Neural progenitor cell (in vitro differentiated cells): ENCODE data around the gene FXYD4. TPM values are rescaled to one million over a fixed set of nuclear protein-coding genes. Genes with fewer than 3 reads are reported as not detected.

ENCODE experiments used
- DNase-seq: peaks from one replicate; pipeline ENCODE4 v3.0.0-alpha.2; 2016; ENCODE audit warnings: low spot score
- H2AFZ ChIP-seq: fragments of 200-600 bp; sonication (generic); replicated peaks from 2 replicates; pipeline ENCODE4 v1.6.1; 2016; ENCODE audit warnings: antibody characterized with exemption
- H3F3A ChIP-seq: fragments of 200-600 bp; sonication (generic); 2 replicates; pipeline ENCODE4 v1.6.1; 2016; ENCODE audit warnings: antibody characterized with exemption, low read depth
- H3K27ac ChIP-seq: fragments of 200-600 bp; sonication (generic); 2 replicates; pipeline ENCODE4 v1.5.1; 2016; ENCODE audit warnings: mild to moderate bottlenecking
- H3K27me3 ChIP-seq: fragments of 200-600 bp; sonication (generic); 2 replicates; pipeline ENCODE4 v1.6.1; 2016; ENCODE audit warnings: mild to moderate bottlenecking, moderate library complexity
- H3K36me3 ChIP-seq: fragments of 200-600 bp; sonication (generic); 2 replicates; pipeline ENCODE4 v1.5.1; 2016
- H3K4me1 ChIP-seq: fragments of 200-600 bp; sonication (generic); 2 replicates; pipeline ENCODE4 v1.6.1; 2016; ENCODE audit warnings: mixed run types
- H3K4me2 ChIP-seq: fragments of 200-600 bp; sonication (generic); 2 replicates; pipeline ENCODE4 v1.6.1; 2016
- H3K4me3 ChIP-seq: fragments of 200-600 bp; sonication (generic); 2 replicates; pipeline ENCODE4 v1.5.1; 2016
- H3K79me2 ChIP-seq: fragments of 200-600 bp; sonication (generic); 2 replicates; pipeline ENCODE4 v1.6.1; 2016; ENCODE audit warnings: low read depth
- H3K9ac ChIP-seq: fragments of 200-600 bp; sonication (generic); 2 replicates; pipeline ENCODE4 v1.6.1; 2016
- H3K9me3 ChIP-seq: fragments of 200-600 bp; sonication (generic); 2 replicates; pipeline ENCODE4 v1.5.1; 2016; ENCODE audit warnings: low read depth
- H4K20me1 ChIP-seq: fragments of 200-600 bp; sonication (generic); 2 replicates; pipeline ENCODE4 v1.6.1; 2016; ENCODE audit warnings: low read depth
- H3K27ac Mint-ChIP-seq: 3 replicates; pipeline ENCODE4 v1.8.0; 2021; ENCODE audit warnings: mixed read lengths
- H3K27me3 Mint-ChIP-seq: 2 replicates; pipeline ENCODE4 v1.8.0; 2022; ENCODE audit warnings: low read depth, mild to moderate bottlenecking, inconsistent platforms, moderate library complexity, mixed read lengths; ENCODE audit not compliant: insufficient read depth
- H3K36me3 Mint-ChIP-seq: 3 replicates; pipeline ENCODE4 v1.8.0; 2021; ENCODE audit warnings: mixed read lengths
- H3K4me1 Mint-ChIP-seq: 3 replicates; pipeline ENCODE4 v1.8.0; 2021; ENCODE audit warnings: mixed read lengths
- H3K4me3 Mint-ChIP-seq: 3 replicates; pipeline ENCODE4 v1.8.0; 2021; ENCODE audit warnings: mild to moderate bottlenecking, moderate library complexity, mixed read lengths
- H3K9me3 Mint-ChIP-seq: 3 replicates; pipeline ENCODE4 v1.8.0; 2020; ENCODE audit warnings: mixed read lengths
- CTCF ChIP-seq: fragments of 200-600 bp; sonication (generic); IDR thresholded peaks from 2 replicates; pipeline ENCODE4 v1.5.1; 2017; ENCODE audit warnings: antibody characterized with exemption, mild to moderate bottlenecking
- EZH2 ChIP-seq: fragments of 200-600 bp; sonication (generic); IDR thresholded peaks from 2 replicates; pipeline ENCODE4 v1.6.1; 2017; ENCODE audit warnings: antibody characterized with exemption, mild to moderate bottlenecking, moderate library complexity
- EZH2phosphoT487 ChIP-seq: fragments of 200-600 bp; sonication (generic); IDR thresholded peaks from 2 replicates; pipeline ENCODE4 v1.6.1; 2017; ENCODE audit warnings: antibody characterized with exemption
- total RNA-seq: library from RNA; depleted of rRNA; stranded (reverse); fragments of >200 nt; gene quantifications from 2 replicates; pipeline ENCODE4 v1.2.3, GENCODE V29; 2015; ENCODE audit warnings: low replicate concordance

Gene FXYD4
- total RNA-seq, 1 donor from 2014 or later: not detected

GRCh38 chr10:43408710-43409384 lies 37.4 kb downstream of the FXYD4 start, which contains the start of gene HNRNPF:
Gene HNRNPF, minus strand, starts transcription at chr10:43409186. Its CDS starts 21,302 bp downstream, at chr10:43387884.
- Histone ChIP-seq H3K4me1 (peaks cover 10% of the 10 kb centered on the region), H4K20me1 (peaks cover 46% of the 10 kb centered on the region), H3F3A (peaks cover 22% of the 10 kb centered on the region), H3K27ac (peak within 1 kb of the TSS; percentile 92), H3K27me3 (no peaks in the 10 kb centered on the region), H3K9me3 (no peaks in the 10 kb centered on the region), H3K9ac (no peak within 1 kb of the TSS), H2AFZ (peak within 1 kb of the TSS; percentile 77), H3K4me3 (peak within 1 kb of the TSS; percentile 63), H3K4me2 (peak within 1 kb of the TSS; percentile 87), H3K79me2 (peaks cover 48% of the 10 kb centered on the region), H3K36me3 (no peaks in the 10 kb centered on the region)
- peak within 1 kb of the TSS; percentile 98 for H3K4me3 Mint-ChIP-seq
- H3K27me3 Mint-ChIP-seq: no peaks in the 10 kb centered on the region
- peak; percentile 97 for DNase-seq
- H3K27ac Mint-ChIP-seq: peak within 1 kb of the TSS; percentile 99
- TF ChIP-seq EZH2phosphoT487: no peak
- no peak for TF ChIP-seq CTCF
- TF ChIP-seq EZH2: no peak
- peaks cover 1% of the 10 kb centered on the region for H3K36me3 Mint-ChIP-seq
- peaks cover 6% of the 10 kb centered on the region for H3K9me3 Mint-ChIP-seq
- peaks cover 13% of the 10 kb centered on the region for H3K4me1 Mint-ChIP-seq

- DNase-seq: no peak
- peaks cover 12% of the 10 kb centered on the region for H3K4me1 Mint-ChIP-seq
- H3K79me2 ChIP-seq: peaks cover 41% of the 10 kb centered on the region
Observed at GRCh38 chr10:43409385-43410109, 38.1 kb downstream of the FXYD4 start.

GRCh38 chr10:43410345-43410744 lies 38.9 kb downstream of the FXYD4 start:
- H3K27me3 Mint-ChIP-seq: no peaks in the 10 kb centered on the region
- H3K27me3 ChIP-seq: no peaks in the 10 kb centered on the region
- H3F3A ChIP-seq: peaks cover 14% of the 10 kb centered on the region
- no peaks in the 10 kb centered on the region for H3K36me3 ChIP-seq
- no peak for DNase-seq
- H3K79me2 ChIP-seq: peaks cover 33% of the 10 kb centered on the region
- H3K4me3 Mint-ChIP-seq: peak overlapping the region; percentile 48
- H2AFZ ChIP-seq: no peak overlapping the region
- no peak overlapping the region for H3K4me3 ChIP-seq
- peaks cover 31% of the 10 kb centered on the region for H4K20me1 ChIP-seq
- H3K4me2 ChIP-seq: no peak overlapping the region
- TF ChIP-seq EZH2: no peak
- H3K36me3 Mint-ChIP-seq: peaks cover 1% of the 10 kb centered on the region
- H3K27ac Mint-ChIP-seq: no peak overlapping the region
- no peak overlapping the region for H3K9ac ChIP-seq
- no peaks in the 10 kb centered on the region for H3K9me3 ChIP-seq
- peaks cover 6% of the 10 kb centered on the region for H3K9me3 Mint-ChIP-seq
- H3K4me1 Mint-ChIP-seq: peaks cover 8% of the 10 kb centered on the region
- no peak overlapping the region for H3K27ac ChIP-seq
- peaks cover 10% of the 10 kb centered on the region for H3K4me1 ChIP-seq

More at GRCh38 chr10:43409385-43410109, 38.1 kb downstream of the FXYD4 start:
- H4K20me1 ChIP-seq: peaks cover 39% of the 10 kb centered on the region
- no peak overlapping the region for H3K9ac ChIP-seq
- no peaks in the 10 kb centered on the region for H3K27me3 ChIP-seq
- H3F3A ChIP-seq: peaks cover 17% of the 10 kb centered on the region
- Mint-ChIP-seq H3K9me3 (peaks cover 6% of the 10 kb centered on the region), H3K27me3 (no peaks in the 10 kb centered on the region), H3K36me3 (peaks cover 1% of the 10 kb centered on the region), H3K4me3 (peak overlapping the region; percentile 98), H3K27ac (peak overlapping the region; percentile 99)
- H3K4me1 ChIP-seq: peaks cover 10% of the 10 kb centered on the region
- H2AFZ ChIP-seq: peak overlapping the region; percentile 77
- TF ChIP-seq EZH2: no peak
- no peak for TF ChIP-seq EZH2phosphoT487
- no peak for TF ChIP-seq CTCF
- no peaks in the 10 kb centered on the region for H3K9me3 ChIP-seq
- no peaks in the 10 kb centered on the region for H3K36me3 ChIP-seq
- H3K4me3 ChIP-seq: peak overlapping the region; percentile 63
- H3K27ac ChIP-seq: no peak overlapping the region
- peak overlapping the region; percentile 33 for H3K4me2 ChIP-seq
